Breast epithelium (tissue), 4 donors: ENCODE measurements around the gene TOP3B. TPM values are rescaled to one million over a fixed set of nuclear protein-coding genes. Genes with fewer than 3 reads are reported as not detected.
A peak's percentile ranks its signal among the peaks of the same experiment; 100 is the strongest.
"Not testable (repeated sequence)": the region's sequence is repeated elsewhere in the genome, so short reads cannot be mapped to it uniquely, and the experiment has no call there.

Source experiments
- DNase-seq, 2 donors: peaks; one replicate each; pipeline ENCODE4 v3.0.0-alpha.2; 2019; ENCODE audit warnings: low spot score in 2 of 2
- H3K27ac ChIP-seq, 2 donors: fragments of 200-600 bp; sonication (generic) in 1 of 2; one replicate each; pipeline ENCODE4 v1.5.1; 2016 to 2019; ENCODE audit warnings: mild to moderate bottlenecking in 1 of 2
- H3K27me3 ChIP-seq, 2 donors: fragments of 200-600 bp; sonication (generic) in 1 of 2; one replicate each; pipeline versions ENCODE4 v1.5.1 to v1.6.0; 2017 to 2019; ENCODE audit warnings: control low read depth in 1 of 2, mild to moderate bottlenecking in 1 of 2
- H3K36me3 ChIP-seq: fragments of 200-600 bp; one replicate; pipeline ENCODE4 v1.5.1; 2019
- H3K4me1 ChIP-seq, 2 donors: fragments of 200-600 bp; sonication (generic); one replicate each; pipeline ENCODE4 v1.5.1; 2016 to 2019; ENCODE audit warnings: control low read depth in 1 of 2
- H3K4me3 ChIP-seq, 3 donors: fragments of 200-600 bp; sonication (generic); 1 replicate in 2 of 3; 2 replicates in 1 of 3; pipeline ENCODE4 v1.5.1; 2016 to 2019; ENCODE audit warnings: mild to moderate bottlenecking in 3 of 3, moderate library complexity in 2 of 3
- H3K9me3 ChIP-seq, 2 donors: fragments of 200-600 bp; sonication (generic) in 1 of 2; one replicate each; pipeline ENCODE4 v1.5.1; 2016 to 2019; ENCODE audit warnings: control low read depth in 1 of 2
- POLR2A ChIP-seq: fragments of 450-650 bp; IDR thresholded peaks from one replicate; pipeline ENCODE4 v1.6.1; 2016; ENCODE audit warnings: antibody characterized with exemption, mild to moderate bottlenecking, moderate library complexity
- POLR2AphosphoS5 ChIP-seq, 3 donors: sonication (generic); formaldehyde crosslinking; IDR thresholded peaks; one replicate each; pipeline ENCODE4 v1.6.1; 2017; ENCODE audit warnings: antibody characterized with exemption in 3 of 3
- intact Hi-C: fragments of 100-400 bp; cut with DNase I; formaldehyde crosslinking; loops from one replicate; pipeline ENCODE4 v1.15.1; 2023; ENCODE audit warnings: low total_unique reads
- total RNA-seq, 3 donors: library from RNA; depleted of rRNA; stranded (reverse); fragments of >200 nt; gene quantifications; one replicate each; pipeline ENCODE4 v1.1.0, GENCODE V29; 2016
- TF ChIP-seq, protein P1 (sequence below), 3 donors: fragments of 450-650 bp; IDR thresholded peaks; one replicate each; pipeline ENCODE4 v1.5.1; 2016 to 2017; ENCODE audit warnings: antibody characterized with exemption in 3 of 3, mild to moderate bottlenecking in 3 of 3, moderate library complexity in 3 of 3

TOP3B gene
- total RNA-seq, 3 donors from 2014 or later: 20.2 to 34.8 (median 33.1) TPM

DNA sequence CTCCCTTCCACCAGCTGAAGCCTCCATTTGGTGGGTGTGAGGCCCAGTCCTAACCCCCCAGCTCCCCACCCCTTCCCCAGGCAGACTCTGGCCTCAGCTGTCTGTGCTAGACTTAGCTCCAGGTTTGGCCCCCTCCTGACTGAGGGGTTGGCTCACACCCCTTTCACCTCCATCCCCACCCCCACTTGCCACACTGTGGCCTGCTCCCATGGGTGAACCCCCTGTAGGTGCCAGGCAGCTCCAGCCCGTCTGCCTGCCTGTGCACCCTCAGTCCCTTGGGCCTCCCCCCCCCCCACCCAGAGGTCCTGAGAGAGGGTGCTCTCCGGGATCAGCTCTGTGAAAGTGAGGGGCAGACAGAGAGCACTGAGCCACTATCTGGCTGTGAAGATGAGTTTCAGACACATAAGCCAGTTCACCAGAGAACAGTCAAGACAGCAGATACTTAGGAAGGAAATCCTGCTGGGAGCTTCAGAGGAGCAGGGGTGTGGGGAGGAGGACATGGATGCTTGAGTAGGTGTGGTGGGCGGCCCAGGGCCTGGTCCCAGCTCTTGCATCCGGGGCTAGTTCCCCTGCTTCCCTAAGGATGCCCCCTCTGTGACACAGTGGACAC is 66.2 kb downstream of the TOP3B start:
- no peak overlapping the region for H3K4me3 ChIP-seq
- no peak for TF ChIP-seq POLR2AphosphoS5 (IDR thresholded peaks at IDR 0.05)
- TF ChIP-seq POLR2A: no peak
- TF ChIP-seq, protein P1, sequence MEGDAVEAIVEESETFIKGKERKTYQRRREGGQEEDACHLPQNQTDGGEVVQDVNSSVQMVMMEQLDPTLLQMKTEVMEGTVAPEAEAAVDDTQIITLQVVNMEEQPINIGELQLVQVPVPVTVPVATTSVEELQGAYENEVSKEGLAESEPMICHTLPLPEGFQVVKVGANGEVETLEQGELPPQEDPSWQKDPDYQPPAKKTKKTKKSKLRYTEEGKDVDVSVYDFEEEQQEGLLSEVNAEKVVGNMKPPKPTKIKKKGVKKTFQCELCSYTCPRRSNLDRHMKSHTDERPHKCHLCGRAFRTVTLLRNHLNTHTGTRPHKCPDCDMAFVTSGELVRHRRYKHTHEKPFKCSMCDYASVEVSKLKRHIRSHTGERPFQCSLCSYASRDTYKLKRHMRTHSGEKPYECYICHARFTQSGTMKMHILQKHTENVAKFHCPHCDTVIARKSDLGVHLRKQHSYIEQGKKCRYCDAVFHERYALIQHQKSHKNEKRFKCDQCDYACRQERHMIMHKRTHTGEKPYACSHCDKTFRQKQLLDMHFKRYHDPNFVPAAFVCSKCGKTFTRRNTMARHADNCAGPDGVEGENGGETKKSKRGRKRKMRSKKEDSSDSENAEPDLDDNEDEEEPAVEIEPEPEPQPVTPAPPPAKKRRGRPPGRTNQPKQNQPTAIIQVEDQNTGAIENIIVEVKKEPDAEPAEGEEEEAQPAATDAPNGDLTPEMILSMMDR (IDR thresholded peaks at IDR 0.05): no peak
- intact Hi-C loops: loop anchor here (5.0 kb wide), 1 partner anchor 746 kb away; no protein-coding TSS in a partner anchor
- no peak for DNase-seq
- H3K27me3 ChIP-seq: no peaks in the 10 kb centered on the region
- H3K4me1 ChIP-seq: no peaks in the 10 kb centered on the region
- H3K36me3 ChIP-seq: no peaks in the 10 kb centered on the region
- H3K9me3 ChIP-seq: no peaks in the 10 kb centered on the region
- no peak overlapping the region for H3K27ac ChIP-seq

DNA sequence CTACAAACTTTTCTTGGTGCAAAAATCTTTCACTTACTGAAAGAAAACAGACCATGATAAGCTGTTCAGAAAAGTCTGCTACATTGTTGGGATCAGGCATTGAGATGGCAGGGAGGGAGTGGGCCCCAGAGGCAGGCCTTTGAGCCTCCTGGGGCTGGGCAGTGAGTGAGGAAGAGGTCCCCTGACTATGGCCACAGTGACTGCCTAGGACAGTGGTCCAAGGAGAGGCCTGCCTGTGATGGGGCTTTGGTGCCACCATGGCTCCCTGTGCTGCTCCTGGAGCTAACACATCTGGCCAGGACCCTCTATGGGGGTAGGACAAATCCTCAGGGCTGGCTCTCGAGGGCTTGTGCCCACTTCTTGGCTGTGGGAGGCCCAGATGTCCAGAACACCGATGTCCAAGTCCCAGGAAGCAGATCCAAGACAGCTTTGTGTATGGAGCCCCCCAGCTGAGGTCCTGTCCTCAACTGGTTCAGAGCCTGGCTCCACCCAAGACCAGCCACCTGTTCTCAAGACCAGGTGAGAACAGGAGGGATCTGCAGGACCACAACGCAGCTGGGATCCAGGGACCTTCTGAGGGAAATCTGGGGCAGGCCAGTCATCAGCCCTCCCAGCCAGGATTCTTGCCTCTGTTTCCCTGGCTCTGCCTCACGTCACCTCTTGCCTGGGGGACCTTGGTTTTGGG is 66.8 kb downstream of the TOP3B start:
- TF ChIP-seq POLR2AphosphoS5 (IDR thresholded peaks at IDR 0.05) (no peak), POLR2A (no peak)
- TF ChIP-seq, protein P1 (IDR thresholded peaks at IDR 0.05): no peak
- intact Hi-C loops: loop anchor here (5.0 kb wide), 1 partner anchor 747 kb away; no protein-coding TSS in a partner anchor

DNA sequence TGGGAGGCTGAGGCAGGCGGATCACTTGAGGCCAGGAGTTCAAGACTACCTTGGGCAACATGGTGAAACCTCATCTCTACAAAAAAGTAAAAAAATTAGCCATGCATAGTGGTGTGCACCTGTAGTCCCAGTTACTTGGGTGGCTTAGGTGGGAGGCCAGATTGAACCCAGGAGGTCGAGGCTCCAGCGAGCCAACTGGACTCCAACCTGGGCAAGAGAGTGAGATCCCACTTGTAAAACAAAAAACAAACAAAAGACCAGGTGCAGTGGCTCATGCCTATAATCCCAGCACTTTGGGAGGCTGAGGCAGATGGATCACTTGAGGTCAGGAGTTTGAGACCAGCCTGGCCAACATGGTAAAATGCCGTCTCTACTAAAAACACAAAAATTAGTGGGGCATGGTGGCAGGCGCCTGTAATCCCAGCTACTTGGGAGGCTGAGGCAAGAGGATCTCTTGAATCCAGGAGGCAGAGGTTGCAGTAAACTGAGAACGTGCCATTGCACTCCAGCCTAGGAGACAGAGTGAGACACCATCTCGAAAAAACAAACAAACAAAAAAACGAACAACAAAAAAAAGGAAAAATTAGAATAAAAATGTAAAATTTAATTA is 68.4 kb downstream of the TOP3B start:
- intact Hi-C loops, H3K4me1 ChIP-seq, H3K9me3 ChIP-seq, DNase-seq, H3K27me3 ChIP-seq, H3K27ac ChIP-seq, H3K36me3 ChIP-seq, H3K4me3 ChIP-seq: not testable (repeated sequence)

More for the DNA sequence above, 66.8 kb downstream of the TOP3B start:
- Histone ChIP-seq H3K36me3 (no peaks in the 10 kb centered on the region), H3K9me3 (no peaks in the 10 kb centered on the region), H3K27ac (no peak overlapping the region), H3K27me3 (no peaks in the 10 kb centered on the region), H3K4me3 (no peak overlapping the region), H3K4me1 (no peaks in the 10 kb centered on the region)
- no peak for DNase-seq

DNA sequence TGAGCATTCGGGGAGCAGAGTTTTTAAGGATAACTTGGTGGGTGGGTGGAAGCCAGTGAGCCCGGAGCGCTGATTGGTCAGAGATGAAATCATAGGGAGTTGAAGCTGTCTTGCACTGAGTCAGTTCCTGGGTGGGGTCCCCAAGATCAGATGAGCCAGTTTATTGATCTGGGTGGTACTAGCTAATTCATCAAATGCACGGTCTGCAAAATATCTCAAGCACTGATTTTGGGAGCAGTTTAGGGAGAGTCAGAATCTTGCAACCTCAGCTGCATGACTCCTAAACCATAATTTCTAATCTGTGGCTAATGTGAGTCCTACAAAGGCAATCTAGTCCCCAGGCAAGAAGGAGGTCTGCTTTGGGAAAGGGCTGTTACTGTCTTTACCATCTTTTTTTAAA is 72.2 kb downstream of the TOP3B start:
- DNase-seq: peak in 1 of 2 donors; percentile 20
- H3K9me3 ChIP-seq, H3K36me3 ChIP-seq, H3K27ac ChIP-seq, H3K4me1 ChIP-seq, intact Hi-C loops, H3K4me3 ChIP-seq, H3K27me3 ChIP-seq: not testable (repeated sequence)

DNA sequence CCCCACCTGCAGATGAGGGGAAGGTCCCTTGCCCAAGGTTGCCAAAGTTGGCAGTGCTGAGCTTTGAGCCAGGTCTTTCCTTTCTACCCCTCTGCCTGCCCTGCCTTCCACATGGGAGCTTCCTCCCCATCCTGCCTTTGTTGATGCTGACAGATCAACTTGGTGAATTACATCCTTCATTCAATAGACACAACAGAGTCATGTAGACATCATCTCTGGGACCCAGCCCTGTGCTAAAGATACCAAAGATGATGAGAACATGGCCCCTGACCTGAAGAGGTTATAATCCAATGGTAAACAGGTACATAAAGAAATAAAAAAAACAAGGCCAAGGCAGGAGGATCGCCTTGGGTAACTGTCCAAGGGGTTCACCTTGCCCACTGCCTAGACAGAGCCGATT is 72.7 kb downstream of the TOP3B start:
- Histone ChIP-seq H3K9me3 (no peaks in the 10 kb centered on the region), H3K4me1 (no peaks in the 10 kb centered on the region), H3K27me3 (no peaks in the 10 kb centered on the region), H3K27ac (no peak overlapping the region), H3K36me3 (no peaks in the 10 kb centered on the region), H3K4me3 (no peak overlapping the region)
- no peak for DNase-seq
- no peak for TF ChIP-seq POLR2AphosphoS5 (IDR thresholded peaks at IDR 0.05)
- TF ChIP-seq, protein P1 (IDR thresholded peaks at IDR 0.05): no peak
- no peak for TF ChIP-seq POLR2A
- intact Hi-C loops: no loop called here
